Skeletal muscle satellite cell (primary cell): Measurements from ENCODE around the gene MRPL3.

Source experiments
- H3K27me3 ChIP-seq: 2 replicates; pipeline ENCODE4 v1.7.0; 2013; ENCODE audit warnings: low read length; ENCODE audit not compliant: control insufficient read depth, insufficient read depth
- H3K36me3 ChIP-seq: 2 replicates; pipeline ENCODE4 v1.7.0; 2013; ENCODE audit warnings: mild to moderate bottlenecking, control low read depth, low read length; ENCODE audit not compliant: insufficient read depth
- H3K4me1 ChIP-seq: 2 replicates; pipeline ENCODE4 v1.7.0; 2013; ENCODE audit warnings: low read length; ENCODE audit not compliant: control insufficient read depth, insufficient read depth
- H3K4me2 ChIP-seq: 2 replicates; pipeline ENCODE4 v1.7.0; 2013; ENCODE audit warnings: mild to moderate bottlenecking, low read length
- H3K4me3 ChIP-seq: 2 replicates; pipeline ENCODE4 v1.7.0; 2013; ENCODE audit warnings: low read length
- H3K9ac ChIP-seq: 2 replicates; pipeline ENCODE4 v1.7.0; 2013; ENCODE audit warnings: mild to moderate bottlenecking, low read depth, low read length, moderate library complexity
- H3K9me3 ChIP-seq: replicated peaks from 2 replicates; pipeline ENCODE4 v1.7.0; 2013; ENCODE audit warnings: mild to moderate bottlenecking, control low read depth, low read length

Gene MRPL3

GRCh38 chr3:131454501-131454900 lies 48.3 kb downstream of the MRPL3 start:
- Histone ChIP-seq H3K9me3 (no peaks in the 10 kb centered on the region), H3K27me3 (no peaks in the 10 kb centered on the region), H3K9ac (no peak overlapping the region), H3K36me3 (peaks cover 1% of the 10 kb centered on the region), H3K4me2 (no peak overlapping the region), H3K4me3 (no peak overlapping the region), H3K4me1 (peaks cover 9% of the 10 kb centered on the region)

- no peak overlapping the region for H3K9ac ChIP-seq
- H3K4me2 ChIP-seq: no peak overlapping the region
- no peaks in the 10 kb centered on the region for H3K36me3 ChIP-seq
- no peak overlapping the region for H3K4me3 ChIP-seq
- H3K4me1 ChIP-seq: peaks cover 9% of the 10 kb centered on the region
- no peaks in the 10 kb centered on the region for H3K27me3 ChIP-seq
- H3K9me3 ChIP-seq: no peaks in the 10 kb centered on the region
Observed at GRCh38 chr3:131453533-131453932, 49.2 kb downstream of the MRPL3 start.

DNA sequence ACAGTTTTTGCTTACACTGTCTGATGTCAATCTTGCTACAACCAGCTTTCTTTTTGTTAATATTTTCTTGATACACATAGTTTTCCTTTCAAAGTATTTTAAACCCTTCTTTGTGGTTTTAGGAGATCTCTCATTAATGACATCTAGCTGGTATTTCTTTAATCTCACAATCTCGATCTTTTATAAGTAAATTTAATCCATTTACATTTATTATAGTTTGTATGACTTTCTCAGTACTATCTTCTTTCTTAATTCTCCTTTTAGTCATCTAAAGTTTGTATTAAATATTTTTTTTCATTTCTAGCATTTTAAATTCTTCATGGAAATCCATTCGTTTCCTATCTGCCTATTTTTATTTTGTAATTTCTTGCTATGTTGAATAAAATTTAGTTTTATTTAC lies 55.4 kb downstream of the MRPL3 start:
- Histone ChIP-seq H3K4me2 (no peak overlapping the region), H3K27me3 (no peaks in the 10 kb centered on the region), H3K4me3 (no peak overlapping the region), H3K4me1 (no peaks in the 10 kb centered on the region), H3K9me3 (no peaks in the 10 kb centered on the region), H3K9ac (no peak overlapping the region), H3K36me3 (no peaks in the 10 kb centered on the region)

GRCh38 chr3:131444180-131444579 lies 58.6 kb downstream of the MRPL3 start:
- Histone ChIP-seq H3K9ac (no peak overlapping the region), H3K4me2 (no peak overlapping the region), H3K4me1 (no peaks in the 10 kb centered on the region), H3K36me3 (no peaks in the 10 kb centered on the region), H3K4me3 (no peak overlapping the region), H3K27me3 (no peaks in the 10 kb centered on the region), H3K9me3 (no peaks in the 10 kb centered on the region)

- H3K4me1 ChIP-seq: no peaks in the 10 kb centered on the region
- H3K36me3 ChIP-seq: no peaks in the 10 kb centered on the region
- H3K4me2 ChIP-seq: no peak overlapping the region
- no peak overlapping the region for H3K4me3 ChIP-seq
- H3K9ac ChIP-seq: no peak overlapping the region
- H3K27me3 ChIP-seq: no peaks in the 10 kb centered on the region
- no peaks in the 10 kb centered on the region for H3K9me3 ChIP-seq
Observed at GRCh38 chr3:131439084-131439483, 63.7 kb downstream of the MRPL3 start.

GRCh38 chr3:131435000-131435399 lies 67.8 kb downstream of the MRPL3 start:
- H3K9me3 ChIP-seq: no peaks in the 10 kb centered on the region
- H3K9ac ChIP-seq: no peak overlapping the region
- H3K4me1 ChIP-seq: no peaks in the 10 kb centered on the region

GRCh38 chr3:131432441-131432840 lies 70.3 kb downstream of the MRPL3 start:
- Histone ChIP-seq H3K27me3 (no peaks in the 10 kb centered on the region), H3K4me2 (no peak overlapping the region), H3K9me3 (no peaks in the 10 kb centered on the region), H3K36me3 (no peaks in the 10 kb centered on the region), H3K4me3 (no peak overlapping the region), H3K4me1 (no peaks in the 10 kb centered on the region), H3K9ac (no peak overlapping the region)

More at GRCh38 chr3:131435000-131435399, 67.8 kb downstream of the MRPL3 start:
- Histone ChIP-seq H3K4me2 (no peak overlapping the region), H3K36me3 (no peaks in the 10 kb centered on the region), H3K27me3 (no peaks in the 10 kb centered on the region), H3K4me3 (no peak overlapping the region)

DNA sequence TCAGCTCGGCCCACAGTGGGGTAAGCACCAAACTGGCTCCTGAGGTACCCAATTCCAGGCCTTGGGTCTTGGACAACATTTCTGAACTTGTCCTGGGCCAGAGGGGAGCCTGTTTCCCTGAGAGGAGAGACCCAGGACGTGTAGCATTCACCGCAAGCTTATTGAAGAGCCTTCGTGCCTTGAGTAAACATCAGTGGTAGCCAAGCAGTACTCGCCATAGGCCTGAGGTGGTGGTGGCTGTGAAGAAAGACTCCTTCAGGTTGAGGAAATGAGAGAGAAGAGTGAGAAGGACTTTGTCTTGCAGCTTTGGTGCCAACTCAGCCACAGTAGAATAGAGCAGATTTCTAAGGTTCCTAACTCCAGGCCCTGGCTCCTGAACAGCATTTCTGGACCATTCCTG lies 71.0 kb downstream of the MRPL3 start:
- no peak overlapping the region for H3K4me2 ChIP-seq
- no peaks in the 10 kb centered on the region for H3K36me3 ChIP-seq
- H3K4me1 ChIP-seq: no peaks in the 10 kb centered on the region
- no peaks in the 10 kb centered on the region for H3K9me3 ChIP-seq
- H3K4me3 ChIP-seq: no peak overlapping the region
- no peak overlapping the region for H3K9ac ChIP-seq
- no peaks in the 10 kb centered on the region for H3K27me3 ChIP-seq

DNA sequence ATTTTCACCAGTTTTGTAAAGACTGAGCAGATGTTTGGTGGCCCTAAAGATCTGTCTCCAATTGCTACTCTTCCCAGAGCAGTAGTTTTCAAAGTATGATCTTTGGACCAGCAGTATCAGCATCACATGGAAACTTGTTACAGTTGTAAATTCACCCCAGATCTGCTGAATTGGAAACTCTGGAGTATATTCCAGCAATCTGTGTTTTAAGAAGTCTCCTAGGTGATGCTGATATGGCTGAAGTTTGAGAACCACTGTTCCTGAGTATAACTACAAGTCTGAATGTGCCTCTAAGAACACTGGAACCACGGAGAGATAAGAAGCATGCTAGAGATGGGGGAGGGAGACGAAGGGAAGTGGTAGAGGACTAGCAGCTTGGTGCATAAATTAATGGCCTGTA lies 75.5 kb downstream of the MRPL3 start:
- Histone ChIP-seq H3K9ac (no peak overlapping the region), H3K27me3 (no peaks in the 10 kb centered on the region), H3K4me2 (no peak overlapping the region), H3K9me3 (no peaks in the 10 kb centered on the region), H3K4me1 (no peaks in the 10 kb centered on the region), H3K36me3 (no peaks in the 10 kb centered on the region), H3K4me3 (no peak overlapping the region)

DNA sequence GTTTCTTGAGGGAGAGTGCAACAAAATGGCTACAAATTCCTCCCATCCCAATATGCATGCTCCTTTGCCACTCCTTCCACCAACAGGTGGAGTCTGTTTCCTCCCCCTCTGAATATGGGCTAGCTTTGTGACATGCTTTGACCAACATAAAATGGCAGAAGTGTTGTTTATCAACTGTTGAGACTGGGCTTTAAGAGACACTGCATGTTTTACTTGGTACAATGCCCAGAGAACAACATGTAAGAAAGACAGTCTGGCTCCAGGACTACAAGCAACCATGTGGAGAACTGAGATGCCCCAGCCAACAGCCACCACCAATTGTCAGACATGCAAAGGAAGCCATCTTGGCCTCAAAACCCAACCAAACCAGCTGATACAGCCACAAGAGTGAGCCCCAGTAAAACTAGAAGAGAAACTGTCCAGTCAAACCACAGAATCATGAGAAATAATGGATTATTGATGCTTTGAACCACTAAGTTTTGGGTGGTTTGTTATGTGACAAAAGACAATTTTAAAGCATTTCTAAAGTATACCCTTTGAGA lies 80.7 kb downstream of the MRPL3 start:
- Histone ChIP-seq H3K9ac (no peak overlapping the region), H3K36me3 (no peaks in the 10 kb centered on the region), H3K4me2 (no peak overlapping the region), H3K4me3 (no peak overlapping the region), H3K27me3 (no peaks in the 10 kb centered on the region), H3K9me3 (no peaks in the 10 kb centered on the region), H3K4me1 (no peaks in the 10 kb centered on the region)

DNA sequence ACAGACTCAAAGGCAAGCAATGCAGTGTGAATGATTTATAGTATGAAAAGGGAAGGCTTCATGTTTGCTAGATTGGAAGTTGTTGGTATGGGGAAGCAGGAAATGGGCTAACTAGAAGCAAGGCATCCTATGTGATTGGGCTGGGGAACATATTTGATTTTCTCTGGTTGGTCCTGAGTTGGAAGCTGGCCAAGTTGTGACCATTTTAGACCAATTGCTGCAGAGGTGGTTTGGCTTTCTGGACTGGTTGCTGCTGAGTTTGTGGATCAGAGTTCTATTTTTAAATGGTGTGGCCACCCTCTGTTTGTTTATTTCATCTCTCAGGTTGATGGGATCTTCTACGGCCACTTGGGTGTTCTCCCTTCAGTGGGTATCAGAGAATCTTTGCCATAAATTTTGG lies 81.5 kb downstream of the MRPL3 start:
- Histone ChIP-seq H3K4me3 (no peak overlapping the region), H3K36me3 (no peaks in the 10 kb centered on the region), H3K9me3 (no peaks in the 10 kb centered on the region), H3K27me3 (no peaks in the 10 kb centered on the region), H3K4me2 (no peak overlapping the region), H3K4me1 (no peaks in the 10 kb centered on the region), H3K9ac (no peak overlapping the region)

GRCh38 chr3:131417751-131418150 lies 85.0 kb downstream of the MRPL3 start:
- H3K4me3 ChIP-seq: no peak overlapping the region
- H3K4me2 ChIP-seq: no peak overlapping the region
- no peaks in the 10 kb centered on the region for H3K27me3 ChIP-seq
- H3K9me3 ChIP-seq: no peaks in the 10 kb centered on the region
- H3K9ac ChIP-seq: no peak overlapping the region
- H3K4me1 ChIP-seq: no peaks in the 10 kb centered on the region
- H3K36me3 ChIP-seq: no peaks in the 10 kb centered on the region
